Esophagus squamous epithelium (tissue), 4 donors: ENCODE measurements around the gene NT5DC2.

Experiments used
- POLR2A ChIP-seq, 4 donors: fragments of 450-650 bp; IDR thresholded peaks; one replicate each; pipeline ENCODE4 v1.6.1; 2017; ENCODE audit warnings: antibody characterized with exemption in 4 of 4, mild to moderate bottlenecking in 4 of 4, moderate library complexity in 3 of 4
- TF ChIP-seq, protein P1 (sequence below), 6 experiments: fragments of 450-650 bp in 4 of 6; fragments of 200-600 bp in 2 of 6; sonication (generic) in 2 of 6; IDR thresholded peaks; one replicate each; pipeline ENCODE4 v1.5.1; 2016 to 2019; ENCODE audit warnings: antibody characterized with exemption in 6 of 6, mild to moderate bottlenecking in 4 of 6, moderate library complexity in 4 of 6

- TF ChIP-seq, protein P1, sequence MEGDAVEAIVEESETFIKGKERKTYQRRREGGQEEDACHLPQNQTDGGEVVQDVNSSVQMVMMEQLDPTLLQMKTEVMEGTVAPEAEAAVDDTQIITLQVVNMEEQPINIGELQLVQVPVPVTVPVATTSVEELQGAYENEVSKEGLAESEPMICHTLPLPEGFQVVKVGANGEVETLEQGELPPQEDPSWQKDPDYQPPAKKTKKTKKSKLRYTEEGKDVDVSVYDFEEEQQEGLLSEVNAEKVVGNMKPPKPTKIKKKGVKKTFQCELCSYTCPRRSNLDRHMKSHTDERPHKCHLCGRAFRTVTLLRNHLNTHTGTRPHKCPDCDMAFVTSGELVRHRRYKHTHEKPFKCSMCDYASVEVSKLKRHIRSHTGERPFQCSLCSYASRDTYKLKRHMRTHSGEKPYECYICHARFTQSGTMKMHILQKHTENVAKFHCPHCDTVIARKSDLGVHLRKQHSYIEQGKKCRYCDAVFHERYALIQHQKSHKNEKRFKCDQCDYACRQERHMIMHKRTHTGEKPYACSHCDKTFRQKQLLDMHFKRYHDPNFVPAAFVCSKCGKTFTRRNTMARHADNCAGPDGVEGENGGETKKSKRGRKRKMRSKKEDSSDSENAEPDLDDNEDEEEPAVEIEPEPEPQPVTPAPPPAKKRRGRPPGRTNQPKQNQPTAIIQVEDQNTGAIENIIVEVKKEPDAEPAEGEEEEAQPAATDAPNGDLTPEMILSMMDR (IDR thresholded peaks at IDR 0.05), result no peak
- TF ChIP-seq POLR2A (IDR thresholded peaks at IDR 0.05), result no peak
These were observed 11.3 kb upstream of the NT5DC2 start for GRCh38 chr3:52544937-52545336.
